WERI-Rb-1 (cell line): Measurements from ENCODE around the gene KCNK7.

Experiments
- DNase-seq: peaks from one replicate; pipeline ENCODE4 v3.0.0-alpha.2; 2020
- H3K27ac ChIP-seq: fragments of 250-450 bp; sonication (Bioruptor Pico); 2 replicates; pipeline ENCODE4 v1.5.1; 2020; ENCODE audit warnings: mild to moderate bottlenecking, moderate library complexity
- H3K27me3 ChIP-seq: fragments of 250-450 bp; sonication (Bioruptor Pico); 2 replicates; pipeline ENCODE4 v1.5.1; 2021; ENCODE audit warnings: mild to moderate bottlenecking, low read depth, moderate library complexity; ENCODE audit not compliant: insufficient read depth, severe bottlenecking
- H3K36me3 ChIP-seq: fragments of 250-450 bp; sonication (Bioruptor Pico); 2 replicates; pipeline ENCODE4 v1.5.1; 2020; ENCODE audit warnings: mild to moderate bottlenecking, moderate library complexity
- H3K4me3 ChIP-seq: 2 replicates; pipeline ENCODE4 v1.5.1; 2011; ENCODE audit warnings: low read depth, mild to moderate bottlenecking, control low read depth, low read length
- H3K9me3 ChIP-seq: fragments of 250-450 bp; sonication (Bioruptor Pico); 2 replicates; pipeline ENCODE4 v1.5.1; 2021; ENCODE audit warnings: mild to moderate bottlenecking, moderate library complexity; ENCODE audit not compliant: severe bottlenecking
- CTCF ChIP-seq: IDR thresholded peaks from 2 replicates; pipeline ENCODE4 v1.5.1; 2011; ENCODE audit warnings: low read depth, mild to moderate bottlenecking, control low read depth, inconsistent platforms, low read length

Gene KCNK7

DNA sequence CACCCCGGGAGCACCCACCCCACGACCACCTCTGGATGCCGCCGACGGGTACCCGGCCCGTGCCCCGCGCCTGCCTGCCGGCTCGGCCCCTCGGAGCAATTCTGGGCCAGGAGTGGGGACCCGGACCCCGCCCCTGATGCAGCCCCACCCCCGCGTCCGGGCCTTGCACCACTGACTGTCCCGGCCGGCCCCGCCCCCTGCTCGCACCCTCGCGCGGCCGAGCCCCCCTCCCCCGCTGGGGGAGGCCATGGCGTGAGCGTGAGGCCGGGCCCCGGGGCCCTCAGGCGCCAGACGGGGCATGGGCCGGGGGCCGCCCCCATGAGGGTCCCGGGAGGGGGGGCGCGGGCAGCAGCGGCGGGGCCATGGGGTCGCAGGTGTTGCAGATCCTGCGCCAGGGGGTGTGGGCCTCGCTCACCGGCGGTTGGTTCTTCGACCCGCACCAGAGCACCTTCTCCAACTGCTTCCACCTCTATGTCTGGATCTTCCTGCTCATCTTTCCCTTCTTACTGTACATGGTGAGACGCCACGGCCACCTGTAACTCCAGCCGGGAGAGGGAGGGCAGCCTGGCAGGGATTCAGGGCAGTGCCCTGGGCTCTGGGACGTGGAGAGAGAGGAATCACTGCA lies 20.5 kb upstream of the KCNK7 start:
- no peaks in the 10 kb centered on the region for H3K9me3 ChIP-seq
- H3K36me3 ChIP-seq, result peaks cover 58% of the 10 kb centered on the region
- DNase-seq, result peak; percentile 69
- peak overlapping the region; percentile 71 for H3K4me3 ChIP-seq
- H3K27ac ChIP-seq, result peak overlapping the region; percentile 86
- TF ChIP-seq CTCF, result no peak
- H3K27me3 ChIP-seq, result no peaks in the 10 kb centered on the region

- DNase-seq, result peak; percentile 100
- peak within 1 kb of the TSS; percentile 71 for H3K4me3 ChIP-seq
- no peak for TF ChIP-seq CTCF
- peak within 1 kb of the TSS; percentile 86 for H3K27ac ChIP-seq
- no peaks in the 10 kb centered on the region for H3K27me3 ChIP-seq
- peaks cover 56% of the 10 kb centered on the region for H3K36me3 ChIP-seq
- H3K9me3 ChIP-seq, result no peaks in the 10 kb centered on the region
These were observed 19.8 kb upstream of the KCNK7 start, which contains the start of gene PCNX3 for GRCh38 chr11:65615229-65615949. Gene PCNX3 (plus strand): TSS chr11:65615776. CDS start chr11:65616312, 536 bp downstream.

DNA sequence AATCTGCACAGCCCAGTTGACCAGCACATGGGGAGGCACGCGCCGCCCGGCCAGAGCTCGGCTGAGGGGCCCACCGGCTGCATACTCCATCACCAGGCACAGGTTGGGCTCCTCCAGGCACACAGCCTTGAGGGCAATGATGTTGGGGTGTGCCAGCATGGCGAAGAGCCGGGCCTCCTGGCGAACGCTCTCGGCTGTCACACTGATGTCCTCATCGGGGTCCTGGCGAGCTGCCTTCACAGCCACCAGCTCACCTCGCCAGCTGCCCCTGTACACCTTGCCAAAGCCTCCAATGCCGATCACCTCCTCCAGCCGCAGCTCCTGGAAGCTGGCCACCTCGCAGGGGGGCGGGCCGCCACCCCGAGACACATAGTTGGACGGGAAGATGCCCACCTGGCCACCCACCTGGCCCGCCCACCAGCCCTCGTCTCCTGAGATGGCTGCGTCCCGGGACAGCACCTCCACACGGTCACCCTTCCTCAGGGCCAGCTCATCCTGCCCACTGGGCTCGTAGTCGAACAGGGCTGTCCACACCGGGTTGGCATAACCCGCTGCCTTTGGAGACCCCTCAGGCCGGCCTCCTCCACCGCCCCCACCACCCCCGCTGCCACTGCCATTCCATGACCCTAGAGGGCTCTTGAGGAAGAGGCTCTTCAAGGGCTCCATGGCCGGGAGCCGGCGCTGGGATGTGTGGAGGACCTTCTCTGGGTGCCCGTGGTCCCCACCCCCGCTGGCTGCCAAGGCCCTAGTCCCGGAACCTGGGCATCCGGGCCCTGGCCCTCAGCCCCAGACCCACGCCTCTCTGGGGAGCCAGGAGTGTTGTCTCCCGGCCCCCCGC lies 17.7 kb upstream of the KCNK7 start:
- H3K27me3 ChIP-seq, result no peaks in the 10 kb centered on the region
- no peak for DNase-seq
- no peaks in the 10 kb centered on the region for H3K9me3 ChIP-seq
- H3K36me3 ChIP-seq, result peaks cover 46% of the 10 kb centered on the region
- H3K27ac ChIP-seq, result peak overlapping the region; percentile 69
- H3K4me3 ChIP-seq, result peak overlapping the region; percentile 54
- no peak for TF ChIP-seq CTCF

- Histone ChIP-seq H3K27me3 (no peaks in the 10 kb centered on the region), H3K36me3 (peaks cover 40% of the 10 kb centered on the region), H3K4me3 (no peak overlapping the region), H3K9me3 (no peaks in the 10 kb centered on the region), H3K27ac (no peak overlapping the region)
- no peak for DNase-seq
- TF ChIP-seq CTCF, result no peak
These were observed 17.1 kb upstream of the KCNK7 start for GRCh38 chr11:65612691-65613090.

DNA sequence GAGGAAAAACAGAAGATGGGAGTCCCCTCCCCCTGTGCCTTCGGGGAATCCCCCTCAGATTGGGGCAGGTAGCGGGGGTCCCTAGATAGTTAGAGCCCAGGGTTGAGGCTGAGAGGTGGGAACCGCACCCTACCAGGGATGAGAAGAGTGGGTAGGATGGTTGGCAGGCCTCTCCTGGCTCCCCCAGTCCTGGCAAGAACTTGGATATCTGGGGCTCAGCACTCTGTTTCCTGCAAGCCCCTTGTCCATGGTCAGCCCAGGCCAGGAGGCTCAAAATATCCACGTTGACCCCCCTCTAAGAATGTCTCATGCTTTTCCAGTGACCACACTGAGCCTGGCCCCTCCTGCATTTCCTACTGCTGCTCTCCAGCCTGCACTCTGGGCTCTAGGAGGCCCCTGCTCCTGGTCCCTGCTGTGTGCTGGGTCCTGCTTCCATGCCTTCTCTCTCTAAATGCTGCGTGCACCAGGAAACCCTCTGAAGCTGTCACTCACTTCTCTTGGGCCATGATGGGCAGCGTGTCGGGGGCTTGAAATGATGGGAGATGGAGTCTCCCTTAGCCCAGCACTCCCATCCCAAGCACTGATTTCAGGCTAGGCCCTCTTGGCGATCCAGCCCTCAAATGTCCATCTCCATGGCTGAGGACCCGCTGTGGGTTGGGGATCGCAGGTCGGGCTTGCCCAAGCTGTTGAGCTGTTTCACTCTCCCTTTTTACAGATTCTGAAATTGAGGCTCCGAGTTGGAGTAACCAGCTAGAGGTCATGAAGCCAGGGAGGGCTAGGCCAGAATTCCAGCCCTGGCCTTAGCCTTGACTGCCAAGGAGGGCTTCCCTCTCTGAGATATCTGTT lies 16.4 kb upstream of the KCNK7 start:
- TF ChIP-seq CTCF, result no peak
- Histone ChIP-seq H3K36me3 (peaks cover 33% of the 10 kb centered on the region), H3K9me3 (no peaks in the 10 kb centered on the region), H3K27me3 (no peaks in the 10 kb centered on the region), H3K27ac (no peak overlapping the region), H3K4me3 (no peak overlapping the region)
- DNase-seq, result no peak
